RWPE2 (cell line): ENCODE measurements around the gene PRELID3B.

Experiments
- ATAC-seq: fragments of 200-7000 bp; cut with Tn5 transposase; 3 replicates; pipeline ENCODE4 v1.9.1; 2021; ENCODE audit warnings: low read depth
- DNase-seq: peaks from one replicate; pipeline ENCODE4 v3.0.0-alpha.2; 2020; ENCODE audit warnings: low spot score
- H3K27ac ChIP-seq: fragments of 450-650 bp; 2 replicates; pipeline ENCODE4 v1.5.1; 2017; ENCODE audit warnings: mild to moderate bottlenecking; ENCODE audit not compliant: poor library complexity, severe bottlenecking
- H3K27me3 ChIP-seq: fragments of 250-450 bp; sonication (Bioruptor Pico); 2 replicates; pipeline ENCODE4 v1.5.1; 2021; ENCODE audit warnings: mild to moderate bottlenecking, moderate library complexity; ENCODE audit not compliant: insufficient read depth, poor library complexity, severe bottlenecking
- H3K36me3 ChIP-seq: fragments of 250-450 bp; sonication (Bioruptor Pico); 2 replicates; pipeline ENCODE4 v1.5.1; 2020; ENCODE audit warnings: low read depth, mild to moderate bottlenecking, moderate library complexity
- H3K4me1 ChIP-seq: fragments of 250-450 bp; sonication (Bioruptor Pico); 2 replicates; pipeline ENCODE4 v1.5.1; 2021; ENCODE audit warnings: mild to moderate bottlenecking, moderate library complexity; ENCODE audit not compliant: insufficient read depth, poor library complexity, severe bottlenecking
- H3K4me3 ChIP-seq: fragments of 250-450 bp; sonication (Bioruptor Pico); 2 replicates; pipeline ENCODE4 v1.5.1; 2021; ENCODE audit warnings: mild to moderate bottlenecking, moderate library complexity; ENCODE audit not compliant: severe bottlenecking
- H3K9me3 ChIP-seq: fragments of 250-450 bp; sonication (Bioruptor Pico); 2 replicates; pipeline ENCODE4 v1.5.1; 2021; ENCODE audit warnings: mild to moderate bottlenecking, moderate library complexity; ENCODE audit not compliant: severe bottlenecking
- CTCF ChIP-seq: fragments of 450-650 bp; IDR thresholded peaks from one replicate; pipeline ENCODE4 v1.5.1; 2017; ENCODE audit warnings: mild to moderate bottlenecking, moderate library complexity; ENCODE audit not compliant: poor library complexity, severe bottlenecking

The PRELID3B gene

GRCh38 chr20:59020938-59021551 is 21.5 kb downstream of the PRELID3B start:
- H3K27ac ChIP-seq: peak overlapping the region; percentile 61
- ATAC-seq: peak; percentile 84
- H3K4me3 ChIP-seq: no peak overlapping the region
- H3K9me3 ChIP-seq: no peaks in the 10 kb centered on the region
- peaks cover 21% of the 10 kb centered on the region for H3K4me1 ChIP-seq
- TF ChIP-seq CTCF: no peak
- peaks cover 26% of the 10 kb centered on the region for H3K36me3 ChIP-seq
- peak; percentile 64 for DNase-seq
- no peaks in the 10 kb centered on the region for H3K27me3 ChIP-seq

GRCh38 chr20:59019217-59019616 is 23.4 kb downstream of the PRELID3B start, which contains the start of gene TUBB1:
TSS of gene TUBB1 (plus strand) at chr20:59019429. CDS start at chr20:59019523, 94 bp downstream.
- ATAC-seq: no peak
- peak; percentile 76 for DNase-seq
- Histone ChIP-seq H3K4me1 (peaks cover 21% of the 10 kb centered on the region), H3K27me3 (no peaks in the 10 kb centered on the region), H3K9me3 (no peaks in the 10 kb centered on the region), H3K27ac (no peak within 1 kb of the TSS), H3K36me3 (peaks cover 8% of the 10 kb centered on the region), H3K4me3 (no peak within 1 kb of the TSS)
- no peak for TF ChIP-seq CTCF

- peak; percentile 80 for DNase-seq
- no peak for ATAC-seq
- H3K9me3 ChIP-seq: no peaks in the 10 kb centered on the region
- TF ChIP-seq CTCF: no peak
- H3K4me1 ChIP-seq: peaks cover 21% of the 10 kb centered on the region
- peaks cover 5% of the 10 kb centered on the region; the same call in 1 of the 2 replicates for H3K36me3 ChIP-seq
- H3K4me3 ChIP-seq: no peak overlapping the region
- H3K27ac ChIP-seq: no peak overlapping the region
- no peaks in the 10 kb centered on the region for H3K27me3 ChIP-seq
Measured at GRCh38 chr20:59018817-59019216, 23.8 kb downstream of the PRELID3B start.

GRCh38 chr20:59017493-59018231 is 24.9 kb downstream of the PRELID3B start:
- Histone ChIP-seq H3K36me3 (no peaks in the 10 kb centered on the region; the same call in 1 of the 2 replicates), H3K27me3 (no peaks in the 10 kb centered on the region), H3K9me3 (no peaks in the 10 kb centered on the region), H3K27ac (peak overlapping the region; percentile 35), H3K4me3 (no peak overlapping the region), H3K4me1 (peaks cover 21% of the 10 kb centered on the region)
- DNase-seq (peak; percentile 82), ATAC-seq (no peak)
- no peak for TF ChIP-seq CTCF
